M059J (cell line): ENCODE results near the gene FGGY. TPM values are rescaled to one million over a fixed set of nuclear protein-coding genes. Genes with fewer than 3 reads are reported as not detected.
"Not testable (repeated sequence)": the region's sequence is repeated elsewhere in the genome, so short reads cannot be mapped to it uniquely, and the experiment has no call there.

ENCODE experiments used
- DNase-seq: peaks from one replicate; pipeline ENCODE4 v3.0.0-alpha.2; 2012; ENCODE audit warnings: low read depth
- total RNA-seq: library from RNA; depleted of rRNA; stranded (reverse); fragments of >200 nt; shearing (Covaris generic); gene quantifications from 2 replicates; pipeline ENCODE4 v1.2.3, GENCODE V29; 2014

Gene FGGY
- total RNA-seq, 1 experiment from 2014 or later = 5.4 TPM

- no peak for DNase-seq
Observed at GRCh38 chr1:59288046-59288445, 8.8 kb upstream of the FGGY start.

GRCh38 chr1:59289570-59289969 lies 7.3 kb upstream of the FGGY start:
- no peak for DNase-seq

GRCh38 chr1:59290193-59290949 lies 6.5 kb upstream of the FGGY start:
- DNase-seq = peak; percentile 72

GRCh38 chr1:59291561-59291960 lies 5.3 kb upstream of the FGGY start:
- no peak for DNase-seq

GRCh38 chr1:59292562-59292961 lies 4.3 kb upstream of the FGGY start:
- DNase-seq = no peak

- DNase-seq = no peak
Observed at GRCh38 chr1:59293206-59293605, 3.7 kb upstream of the FGGY start.

GRCh38 chr1:59293849-59294248 lies 3.0 kb upstream of the FGGY start:
- no peak for DNase-seq

GRCh38 chr1:59294423-59294822 lies 2.5 kb upstream of the FGGY start:
- no peak for DNase-seq

- DNase-seq = no peak
Observed at GRCh38 chr1:59295618-59296017, 1.3 kb upstream of the FGGY start.

GRCh38 chr1:59298026-59298583 lies 1.2 kb downstream of the FGGY start:
- no peak for DNase-seq

- DNase-seq = peak; percentile 90
Observed at GRCh38 chr1:59298710-59299346, 1.9 kb downstream of the FGGY start.

GRCh38 chr1:59299670-59300069 lies 2.8 kb downstream of the FGGY start:
- DNase-seq = not testable (repeated sequence)

- DNase-seq = no peak
Observed at GRCh38 chr1:59302297-59302696, 5.4 kb downstream of the FGGY start.

GRCh38 chr1:59302871-59303270 lies 6.0 kb downstream of the FGGY start:
- DNase-seq = no peak

GRCh38 chr1:59305188-59305587 lies 8.3 kb downstream of the FGGY start:
- DNase-seq = no peak

GRCh38 chr1:59307591-59307990 lies 10.7 kb downstream of the FGGY start:
- DNase-seq = no peak

- DNase-seq = no peak
Observed at GRCh38 chr1:59308839-59309238, 11.9 kb downstream of the FGGY start.

GRCh38 chr1:59309392-59309791 lies 12.5 kb downstream of the FGGY start:
- DNase-seq = no peak

- no peak for DNase-seq
Observed at GRCh38 chr1:59309795-59310548, 13.1 kb downstream of the FGGY start.

GRCh38 chr1:59310549-59311250 lies 13.8 kb downstream of the FGGY start:
- no peak for DNase-seq

- no peak for DNase-seq
Observed at GRCh38 chr1:59314776-59315528, 18.1 kb downstream of the FGGY start.
